Measurements from ENCODE around the gene ARHGEF19.
"Not testable (repeated sequence)": the region's sequence is repeated elsewhere in the genome, so short reads cannot be mapped to it uniquely, and the experiment has no call there.

Gene ARHGEF19

GRCh38 chr1:16235347-16235746 is 22.9 kb upstream of the ARHGEF19 start:
- no peaks in the 10 kb centered on the region for H3K9me3 ChIP-seq (ENCODE audit: control insufficient read depth, insufficient read depth, low read length)
- peaks cover 2% of the 10 kb centered on the region; the same call in 1 of the 2 replicates for H3K4me1 ChIP-seq (ENCODE audit: control insufficient read depth, insufficient read depth, low read length)
- H3K36me3 ChIP-seq (ENCODE audit: control insufficient read depth, insufficient read depth, low read length) = no peaks in the 10 kb centered on the region
- no peak overlapping the region for H3K4me3 ChIP-seq (ENCODE audit: low read length)
- DNase-seq (ENCODE audit: low read depth, low spot score) = no peak
- no CpG with 5 or more reads among the region's 2 CpGs for WGBS (ENCODE audit: insufficient coverage, insufficient read length)
- H3K27me3 ChIP-seq (ENCODE audit: control insufficient read depth, insufficient read depth, low read length) = no peaks in the 10 kb centered on the region
- no peak overlapping the region for H3K27ac ChIP-seq (ENCODE audit: low read length)

- no peaks in the 10 kb centered on the region for H3K27me3 ChIP-seq (ENCODE audit: control insufficient read depth, insufficient read depth, low read length)
- H3K9me3 ChIP-seq (ENCODE audit: control insufficient read depth, insufficient read depth, low read length) = no peaks in the 10 kb centered on the region
- no peaks in the 10 kb centered on the region for H3K36me3 ChIP-seq (ENCODE audit: control insufficient read depth, insufficient read depth, low read length)
- H3K4me3 ChIP-seq (ENCODE audit: low read length) = no peak overlapping the region
- H3K27ac ChIP-seq (ENCODE audit: low read length) = no peak overlapping the region
- H3K4me1 ChIP-seq (ENCODE audit: control insufficient read depth, insufficient read depth, low read length) = peaks cover 2% of the 10 kb centered on the region; the same call in 1 of the 2 replicates
- no peak for DNase-seq (ENCODE audit: low read depth, low spot score)
- no CpG with 5 or more reads among the region's 8 CpGs for WGBS (ENCODE audit: insufficient coverage, insufficient read length)
Observed at GRCh38 chr1:16233431-16233830, 21.0 kb upstream of the ARHGEF19 start.

DNA sequence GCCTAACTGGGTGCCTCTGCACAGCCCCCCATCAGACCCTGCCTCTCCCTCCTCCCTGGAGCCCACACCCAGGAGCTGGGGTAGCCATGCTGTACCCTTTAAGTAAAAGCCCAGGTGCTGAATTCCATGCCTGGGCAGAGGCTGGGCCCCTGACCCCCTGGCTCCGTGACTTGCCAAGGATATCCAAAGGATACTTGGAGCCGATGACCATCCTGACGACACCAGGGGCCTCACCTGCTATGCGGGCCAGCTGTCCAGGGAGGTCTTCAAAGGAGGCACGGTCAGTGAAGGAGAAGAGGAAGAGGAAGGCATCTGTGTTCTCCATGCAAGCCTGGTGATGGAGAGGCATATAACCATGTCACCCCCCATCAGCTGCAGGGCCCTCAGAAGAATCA is 19.9 kb upstream of the ARHGEF19 start:
- H3K4me3 ChIP-seq (ENCODE audit: low read length) = no peak overlapping the region
- H3K9me3 ChIP-seq (ENCODE audit: control insufficient read depth, insufficient read depth, low read length) = no peaks in the 10 kb centered on the region
- no CpG with 5 or more reads among the region's 5 CpGs for WGBS (ENCODE audit: insufficient coverage, insufficient read length)
- H3K4me1 ChIP-seq (ENCODE audit: control insufficient read depth, insufficient read depth, low read length) = peaks cover 2% of the 10 kb centered on the region; the same call in 1 of the 2 replicates
- peaks cover 10% of the 10 kb centered on the region for H3K27me3 ChIP-seq (ENCODE audit: control insufficient read depth, insufficient read depth, low read length)
- no peak for DNase-seq (ENCODE audit: low read depth, low spot score)
- H3K36me3 ChIP-seq (ENCODE audit: control insufficient read depth, insufficient read depth, low read length) = no peaks in the 10 kb centered on the region
- H3K27ac ChIP-seq (ENCODE audit: low read length) = no peak overlapping the region

DNA sequence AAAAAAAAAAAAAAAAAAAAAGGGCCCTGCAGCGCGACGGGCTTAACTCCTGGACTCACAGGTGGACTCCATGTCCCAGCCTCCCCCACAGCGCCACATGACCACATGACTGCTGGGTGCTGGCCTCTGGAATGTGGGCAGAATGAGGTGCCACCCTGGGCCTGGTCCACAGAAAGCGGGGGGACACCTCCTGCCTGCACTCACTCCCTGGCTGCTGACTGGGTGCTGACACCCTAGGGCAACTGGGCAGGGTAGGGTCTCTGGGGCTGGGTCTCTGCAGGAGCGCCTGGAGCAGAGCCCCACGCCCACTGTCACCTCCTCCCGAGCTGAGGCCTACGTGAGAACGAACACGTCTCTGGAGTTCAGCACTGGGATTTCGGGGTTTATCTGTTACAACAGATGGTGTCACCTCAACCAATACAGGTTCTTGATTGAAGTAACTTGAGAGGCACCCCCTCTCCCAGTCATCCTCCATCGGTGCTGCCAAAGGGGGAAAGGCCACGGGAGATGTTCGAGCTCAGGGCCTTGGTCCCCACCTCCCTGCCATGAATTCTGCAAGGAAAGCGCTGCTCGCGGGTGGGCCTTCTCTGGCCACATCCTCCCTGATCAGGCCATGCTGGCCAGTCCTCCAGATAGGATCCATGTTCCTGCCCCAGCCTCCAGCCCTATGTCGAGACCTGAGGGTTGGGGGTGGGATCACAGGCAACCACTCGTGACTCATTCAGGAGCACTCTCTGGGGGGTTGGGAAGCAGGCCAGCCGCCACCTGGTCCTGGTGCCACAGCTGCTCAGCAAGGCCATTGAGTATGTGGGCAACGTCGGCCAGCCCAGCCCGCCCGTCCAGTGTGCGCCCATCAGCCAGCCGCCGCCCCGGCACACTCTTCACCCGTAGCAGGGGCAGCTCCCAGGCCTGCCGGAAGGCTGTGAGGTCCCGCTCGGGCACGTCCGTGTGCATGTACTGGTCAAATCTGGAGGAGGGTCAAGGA is 19.2 kb upstream of the ARHGEF19 start:
- no CpG with 5 or more reads among the region's 35 CpGs for whole genome bisulfite sequencing (ENCODE audit: insufficient coverage, insufficient read length)
- Histone ChIP-seq H3K4me1 (ENCODE audit: control insufficient read depth, insufficient read depth, low read length) (peaks cover 2% of the 10 kb centered on the region; the same call in 1 of the 2 replicates), H3K27me3 (ENCODE audit: control insufficient read depth, insufficient read depth, low read length) (peaks cover 13% of the 10 kb centered on the region), H3K36me3 (ENCODE audit: control insufficient read depth, insufficient read depth, low read length) (no peaks in the 10 kb centered on the region), H3K4me3 (ENCODE audit: low read length) (no peak overlapping the region), H3K9me3 (ENCODE audit: control insufficient read depth, insufficient read depth, low read length) (no peaks in the 10 kb centered on the region), H3K27ac (ENCODE audit: low read length) (no peak overlapping the region)
- no peak for DNase-seq (ENCODE audit: low read depth, low spot score)

DNA sequence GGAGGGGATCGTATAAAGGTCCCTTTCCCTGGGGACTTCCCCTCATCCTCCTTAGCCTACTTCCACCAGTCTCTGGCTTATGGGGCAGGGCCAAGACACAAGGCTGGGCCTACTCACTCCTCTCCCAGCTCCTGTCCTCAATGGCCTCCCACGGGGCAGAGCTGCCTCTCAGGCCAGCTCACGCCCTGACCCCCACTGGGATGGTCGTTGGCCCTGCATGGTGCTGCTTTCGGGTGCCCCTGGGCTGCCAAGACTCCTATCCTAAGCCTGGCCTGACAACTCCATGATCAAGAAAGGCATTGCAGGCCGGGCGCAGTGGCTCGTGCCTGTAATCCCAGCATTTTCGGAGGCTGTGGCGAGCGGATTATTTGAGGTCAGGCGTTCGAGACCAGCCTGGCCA is 18.3 kb upstream of the ARHGEF19 start:
- H3K4me3 ChIP-seq (ENCODE audit: low read length) = no peak overlapping the region
- no CpG with 5 or more reads among the region's 13 CpGs for WGBS (ENCODE audit: insufficient coverage, insufficient read length)
- H3K36me3 ChIP-seq (ENCODE audit: control insufficient read depth, insufficient read depth, low read length) = no peaks in the 10 kb centered on the region
- H3K9me3 ChIP-seq (ENCODE audit: control insufficient read depth, insufficient read depth, low read length) = no peaks in the 10 kb centered on the region
- DNase-seq (ENCODE audit: low read depth, low spot score) = no peak
- peaks cover 20% of the 10 kb centered on the region for H3K27me3 ChIP-seq (ENCODE audit: control insufficient read depth, insufficient read depth, low read length)
- no peak overlapping the region for H3K27ac ChIP-seq (ENCODE audit: low read length)
- no peaks in the 10 kb centered on the region; the same call in 1 of the 2 replicates for H3K4me1 ChIP-seq (ENCODE audit: control insufficient read depth, insufficient read depth, low read length)

DNA sequence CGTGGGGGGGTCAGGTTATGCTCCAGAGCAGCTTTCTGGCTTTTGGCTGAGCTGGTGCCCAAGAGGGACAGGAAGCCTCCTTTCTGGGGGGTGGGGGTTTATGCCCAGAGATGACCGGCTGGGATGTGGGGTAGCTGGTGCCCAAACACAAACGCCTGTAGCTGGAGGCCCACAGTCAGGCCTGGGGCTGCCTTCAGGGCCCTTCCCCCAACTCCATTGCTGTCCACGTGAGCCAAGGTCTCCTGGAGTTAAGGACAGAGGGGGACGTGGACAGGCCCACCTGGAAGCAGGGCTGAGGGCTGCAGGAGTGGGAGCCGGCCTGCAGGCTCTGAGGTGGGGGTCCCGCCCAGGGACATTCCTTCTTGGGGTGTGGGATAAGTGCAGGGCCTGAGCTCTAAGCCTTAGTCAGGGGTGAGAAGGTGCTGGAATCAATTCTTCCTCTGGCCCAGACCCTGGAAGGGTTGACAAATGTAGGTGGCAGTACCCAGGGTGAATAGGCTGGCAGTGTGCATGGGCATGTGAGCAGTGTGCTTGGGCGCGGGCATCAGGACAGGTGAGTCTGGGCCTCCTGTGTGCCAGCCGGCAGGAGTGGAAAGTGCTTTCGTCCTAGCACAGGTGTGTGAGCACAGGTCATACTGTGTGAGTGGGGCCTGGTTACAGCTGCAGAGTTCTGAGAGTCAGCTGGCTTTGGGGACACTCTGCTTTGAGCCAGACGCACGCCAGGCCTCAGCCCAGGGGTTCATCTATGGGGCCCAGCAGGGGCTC is 17.7 kb upstream of the ARHGEF19 start:
- no peak for DNase-seq (ENCODE audit: low read depth, low spot score)

DNA sequence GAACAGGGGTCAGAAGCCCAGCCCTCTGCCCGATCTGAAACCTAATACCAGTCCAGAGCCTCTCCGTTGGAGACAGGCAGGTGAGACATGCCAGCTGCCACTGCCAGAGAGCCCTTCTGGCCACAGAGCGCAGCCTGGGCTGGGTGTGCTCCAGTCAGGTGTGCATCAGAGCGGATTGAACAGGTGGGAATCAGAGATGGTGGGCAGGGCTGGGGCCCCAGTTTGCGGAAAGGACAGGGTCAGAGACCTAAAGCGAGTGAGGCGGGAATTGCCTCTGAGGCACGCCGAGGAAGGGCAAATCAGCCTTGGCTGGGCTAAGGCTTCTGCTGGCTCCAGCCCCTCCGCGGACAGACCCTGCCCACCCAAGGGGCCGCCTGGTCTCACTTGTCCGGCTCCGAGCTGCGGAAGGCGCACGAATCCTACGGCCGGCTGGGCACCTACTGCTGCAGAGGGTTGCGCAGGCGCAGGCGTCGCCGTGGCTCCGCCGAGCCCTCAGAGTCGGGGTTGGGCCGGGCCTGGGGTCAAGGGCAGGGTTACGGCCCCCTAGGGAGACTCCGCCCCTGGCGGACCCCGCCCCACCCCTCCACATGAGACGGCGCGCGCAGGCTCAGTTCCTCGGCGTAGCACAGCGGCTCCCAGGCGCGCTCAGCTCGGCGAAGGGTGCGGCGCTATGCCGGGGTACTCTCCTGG is 14.2 kb upstream of the ARHGEF19 start:
- H3K4me1 ChIP-seq (ENCODE audit: control insufficient read depth, insufficient read depth, low read length) = no peaks in the 10 kb centered on the region; the same call in 1 of the 2 replicates
- no CpG with 5 or more reads among the region's 46 CpGs for WGBS (ENCODE audit: insufficient coverage, insufficient read length)
- H3K4me3 ChIP-seq (ENCODE audit: low read length) = peak overlapping the region; percentile 43; the same call in 1 of the 2 replicates
- no peaks in the 10 kb centered on the region for H3K9me3 ChIP-seq (ENCODE audit: control insufficient read depth, insufficient read depth, low read length)
- H3K27ac ChIP-seq (ENCODE audit: low read length) = no peak overlapping the region
- H3K36me3 ChIP-seq (ENCODE audit: control insufficient read depth, insufficient read depth, low read length) = no peaks in the 10 kb centered on the region
- DNase-seq (ENCODE audit: low read depth, low spot score) = no peak
- H3K27me3 ChIP-seq (ENCODE audit: control insufficient read depth, insufficient read depth, low read length) = peaks cover 23% of the 10 kb centered on the region

More for the DNA sequence above, 17.7 kb upstream of the ARHGEF19 start:
- no CpG with 5 or more reads among the region's 13 CpGs for WGBS (ENCODE audit: insufficient coverage, insufficient read length)
- Histone ChIP-seq H3K27ac (ENCODE audit: low read length) (no peak overlapping the region), H3K9me3 (ENCODE audit: control insufficient read depth, insufficient read depth, low read length) (no peaks in the 10 kb centered on the region), H3K4me3 (ENCODE audit: low read length) (no peak overlapping the region), H3K4me1 (ENCODE audit: control insufficient read depth, insufficient read depth, low read length) (no peaks in the 10 kb centered on the region; the same call in 1 of the 2 replicates), H3K27me3 (ENCODE audit: control insufficient read depth, insufficient read depth, low read length) (peaks cover 23% of the 10 kb centered on the region), H3K36me3 (ENCODE audit: control insufficient read depth, insufficient read depth, low read length) (no peaks in the 10 kb centered on the region)

- no peaks in the 10 kb centered on the region for H3K36me3 ChIP-seq (ENCODE audit: control insufficient read depth, insufficient read depth, low read length)
- no CpG with 5 or more reads among the region's 7 CpGs for WGBS (ENCODE audit: insufficient coverage, insufficient read length)
- no peaks in the 10 kb centered on the region; the same call in 1 of the 2 replicates for H3K4me1 ChIP-seq (ENCODE audit: control insufficient read depth, insufficient read depth, low read length)
- H3K27me3 ChIP-seq (ENCODE audit: control insufficient read depth, insufficient read depth, low read length) = peaks cover 23% of the 10 kb centered on the region
- H3K9me3 ChIP-seq (ENCODE audit: control insufficient read depth, insufficient read depth, low read length) = no peaks in the 10 kb centered on the region
- DNase-seq (ENCODE audit: low read depth, low spot score) = no peak
- H3K4me3 ChIP-seq (ENCODE audit: low read length) = no peak overlapping the region
- no peak overlapping the region for H3K27ac ChIP-seq (ENCODE audit: low read length)
Observed at GRCh38 chr1:16226129-16226489, 13.7 kb upstream of the ARHGEF19 start.

DNA sequence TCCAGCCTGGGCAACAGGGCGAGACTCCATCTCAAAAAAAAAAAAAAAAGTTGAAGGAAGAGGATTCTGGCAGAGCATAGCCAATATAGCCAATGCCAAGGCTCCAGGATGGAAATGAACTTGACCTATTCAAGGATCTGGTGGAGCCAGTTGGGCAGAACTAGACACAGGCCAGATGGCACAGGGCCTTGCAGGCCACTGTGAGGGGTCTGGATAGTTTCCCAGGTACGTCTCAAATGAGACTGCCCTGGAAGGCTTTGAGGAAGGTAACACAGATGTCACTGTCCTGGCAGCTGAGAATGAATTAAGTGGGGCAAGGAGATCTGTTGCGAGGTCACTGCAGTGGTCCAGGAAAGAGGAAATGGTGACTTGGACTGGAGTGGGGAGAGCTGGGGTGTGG is 12.0 kb upstream of the ARHGEF19 start:
- Histone ChIP-seq H3K4me1 (ENCODE audit: control insufficient read depth, insufficient read depth, low read length) (no peaks in the 10 kb centered on the region; the same call in 1 of the 2 replicates), H3K27ac (ENCODE audit: low read length) (no peak overlapping the region), H3K36me3 (ENCODE audit: control insufficient read depth, insufficient read depth, low read length) (no peaks in the 10 kb centered on the region), H3K4me3 (ENCODE audit: low read length) (no peak overlapping the region), H3K9me3 (ENCODE audit: control insufficient read depth, insufficient read depth, low read length) (no peaks in the 10 kb centered on the region), H3K27me3 (ENCODE audit: control insufficient read depth, insufficient read depth, low read length) (peaks cover 23% of the 10 kb centered on the region)
- WGBS (ENCODE audit: insufficient coverage, insufficient read length) = no CpG with 5 or more reads among the region's 3 CpGs
- no peak for DNase-seq (ENCODE audit: low read depth, low spot score)

DNA sequence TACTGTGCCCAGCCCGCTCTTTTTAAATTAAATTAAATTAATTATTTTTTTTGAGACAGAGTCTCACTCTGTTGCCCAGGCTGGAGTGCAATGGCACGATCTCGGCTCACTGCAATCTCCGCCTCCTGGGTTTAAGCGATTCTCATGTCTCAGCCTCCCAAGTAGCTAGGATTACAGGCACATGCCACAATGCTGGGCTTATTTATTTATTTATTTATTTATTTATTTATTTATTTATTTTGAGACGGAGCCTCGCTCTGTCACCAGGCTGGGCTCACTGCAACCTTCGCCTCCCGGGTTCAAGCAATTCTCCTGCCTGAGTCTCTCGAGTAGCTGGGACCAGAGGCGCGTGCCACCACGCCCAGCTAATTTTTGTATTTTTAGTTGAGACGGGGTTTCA is 10.3 kb upstream of the ARHGEF19 start:
- not testable (repeated sequence) for H3K27ac ChIP-seq (ENCODE audit: low read length); DNase-seq (ENCODE audit: low read depth, low spot score); H3K36me3 ChIP-seq (ENCODE audit: control insufficient read depth, insufficient read depth, low read length); H3K9me3 ChIP-seq (ENCODE audit: control insufficient read depth, insufficient read depth, low read length); H3K4me1 ChIP-seq (ENCODE audit: control insufficient read depth, insufficient read depth, low read length); H3K4me3 ChIP-seq (ENCODE audit: low read length)
- no CpG with 5 or more reads among the region's 14 CpGs for WGBS (ENCODE audit: insufficient coverage, insufficient read length)
- H3K27me3 ChIP-seq (ENCODE audit: control insufficient read depth, insufficient read depth, low read length) = peaks cover 17% of the 10 kb centered on the region

Data from iPS DF 6.9 (cell line).